A673 (cell line): ENCODE data around the gene SMYD3. TPM values are rescaled to one million over a fixed set of nuclear protein-coding genes. Genes with fewer than 3 reads are reported as not detected.

Experiments used
- BruUV-seq: library from RNA; stranded (reverse); fragments of 400-500 nt; replicated peaks from 2 replicates; lab custom pipeline; 2021; lab: Mats Ljungman, UMichigan
- CTCF ChIA-PET: fragments of 300-600 bp; sonication (Branson Sonifier 250); formaldehyde crosslinking; loops from one replicate; lab custom pipeline; 2022; ENCODE audit warnings: antibody characterized with exemption; lab: Charles Lee
- POLR2A ChIA-PET: fragments of 300-600 bp; sonication (Branson Sonifier 250); formaldehyde crosslinking; loops from one replicate; lab custom pipeline; 2022; ENCODE audit warnings: antibody characterized with exemption; ENCODE audit not compliant: low non-redundant PET; lab: Charles Lee
- DNase-seq: peaks from one replicate; pipeline ENCODE4 v3.0.0-alpha.2; 2015; ENCODE audit warnings: low spot score
- H3K27ac ChIP-seq: fragments of 200-600 bp; sonication (generic); 2 replicates; pipeline ENCODE4 v1.5.1; 2016; ENCODE audit warnings: mixed run types, low read depth, mild to moderate bottlenecking, mixed read lengths, antibody characterized with exemption, low read length; ENCODE audit not compliant: poor library complexity, severe bottlenecking
- H3K27me3 ChIP-seq: fragments of 200-600 bp; sonication (generic); replicated peaks from 2 replicates; pipeline ENCODE4 v1.6.1; 2017; ENCODE audit warnings: mixed run types, low read depth, mild to moderate bottlenecking, mixed read lengths, antibody characterized with exemption, low read length; ENCODE audit not compliant: insufficient read depth, poor library complexity
- H3K36me3 ChIP-seq: fragments of 200-600 bp; sonication (generic); 2 replicates; pipeline ENCODE4 v1.6.1; 2016; ENCODE audit warnings: mixed run types, mild to moderate bottlenecking, mixed read lengths, antibody characterized with exemption, low read length; ENCODE audit not compliant: insufficient read depth, poor library complexity, severe bottlenecking
- H3K4me1 ChIP-seq: fragments of 200-600 bp; sonication (generic); 2 replicates; pipeline ENCODE4 v1.6.1; 2017; ENCODE audit warnings: mixed run types, mild to moderate bottlenecking, mixed read lengths, antibody characterized with exemption, low read length; ENCODE audit not compliant: insufficient read depth, poor library complexity, severe bottlenecking
- H3K4me3 ChIP-seq: fragments of 200-600 bp; sonication (generic); 2 replicates; pipeline ENCODE4 v1.5.1; 2016; ENCODE audit warnings: low read depth, mixed run types, mild to moderate bottlenecking, mixed read lengths, low read length; ENCODE audit not compliant: poor library complexity, severe bottlenecking
- H3K9me3 ChIP-seq: fragments of 200-600 bp; sonication (generic); 2 replicates; pipeline ENCODE4 v1.6.1; 2016; ENCODE audit warnings: mixed run types, low read depth, mild to moderate bottlenecking, mixed read lengths, antibody characterized with exemption, low read length; ENCODE audit not compliant: poor library complexity, severe bottlenecking
- CTCF ChIP-seq: fragments of 300-800, 200-600 bp; sonication (generic); conservative IDR thresholded peaks from 2 replicates; pipeline ENCODE4 v1.5.1; 2017; ENCODE audit warnings: low read depth, mild to moderate bottlenecking, antibody characterized with exemption, low read length, moderate library complexity, mixed read lengths
- EZH2 ChIP-seq: fragments of 200-600 bp; sonication (generic); IDR thresholded peaks from 2 replicates; pipeline ENCODE4 v1.6.1; 2017; ENCODE audit warnings: borderline replicate concordance, low read depth, mild to moderate bottlenecking, mixed read lengths, antibody characterized with exemption, low read length; ENCODE audit not compliant: poor library complexity, severe bottlenecking
- intact Hi-C: fragments of 100-400 bp; cut with micrococcal nuclease; formaldehyde crosslinking; loops from one replicate; pipeline ENCODE4 v1.10.0; 2022; ENCODE audit not compliant: unreplicated experiment
- total RNA-seq: library from RNA; stranded (reverse); gene quantifications from 2 replicates; pipeline ENCODE4 v1.2.3, GENCODE V29; 2021

SMYD3 gene
- total RNA-seq, 1 experiment from 2014 or later = 29.0 TPM

- Histone ChIP-seq H3K27ac (no peak overlapping the region), H3K9me3 (no peaks in the 10 kb centered on the region), H3K27me3 (no peaks in the 10 kb centered on the region), H3K4me1 (no peaks in the 10 kb centered on the region), H3K4me3 (no peak overlapping the region), H3K36me3 (peaks cover 3% of the 10 kb centered on the region)
- TF ChIP-seq EZH2 (no peak), CTCF (no peak)
- DNase-seq = no peak
- ChIA-PET POLR2A (no interaction called here), CTCF (no interaction called here)
- BruUV-seq = no TSS peak
- intact Hi-C loops = no loop called here
Observed at GRCh38 chr1:245915841-245916240, 591.2 kb downstream of the SMYD3 start.

- intact Hi-C loops = no loop called here
- Histone ChIP-seq H3K4me3 (no peak overlapping the region), H3K36me3 (peaks cover 3% of the 10 kb centered on the region), H3K27ac (no peak overlapping the region), H3K4me1 (no peaks in the 10 kb centered on the region), H3K27me3 (no peaks in the 10 kb centered on the region), H3K9me3 (no peaks in the 10 kb centered on the region)
- no peak for DNase-seq
- ChIA-PET POLR2A (no interaction called here), CTCF (no interaction called here)
- TF ChIP-seq EZH2 (no peak), CTCF (no peak)
- no TSS peak for BruUV-seq
Observed at GRCh38 chr1:245915406-245915805, 591.7 kb downstream of the SMYD3 start.

- ChIA-PET CTCF (no interaction called here), POLR2A (no interaction called here)
- Histone ChIP-seq H3K27ac (no peak overlapping the region), H3K4me3 (no peak overlapping the region), H3K9me3 (no peaks in the 10 kb centered on the region), H3K4me1 (no peaks in the 10 kb centered on the region), H3K36me3 (no peaks in the 10 kb centered on the region), H3K27me3 (no peaks in the 10 kb centered on the region)
- intact Hi-C loops = no loop called here
- DNase-seq = no peak
- no TSS peak for BruUV-seq
- TF ChIP-seq CTCF (no peak), EZH2 (no peak)
Observed at GRCh38 chr1:245908543-245908942, 598.5 kb downstream of the SMYD3 start.
